Esophagus muscularis mucosa (tissue), 4 donors: ENCODE results near the gene FTCDNL1.

ENCODE experiments used
- CTCF ChIP-seq, 3 experiments: fragments of 200-600 bp in 2 of 3; fragments of 450-650 bp in 1 of 3; sonication (generic) in 2 of 3; IDR thresholded peaks; one replicate each; pipeline ENCODE4 v1.5.1; 2017 to 2019; ENCODE audit warnings: antibody characterized with exemption in 3 of 3, mild to moderate bottlenecking in 2 of 3, moderate library complexity in 1 of 3
- EP300 ChIP-seq: sonication (generic); formaldehyde crosslinking; IDR thresholded peaks from one replicate; pipeline ENCODE4 v1.6.1; 2017; ENCODE audit warnings: antibody characterized with exemption
- POLR2A ChIP-seq: fragments of 450-650 bp; IDR thresholded peaks from one replicate; pipeline ENCODE4 v1.6.1; 2017; ENCODE audit warnings: antibody characterized with exemption, moderate library complexity, mild to moderate bottlenecking, low read depth
- POLR2AphosphoS5 ChIP-seq, 2 donors: sonication (generic); formaldehyde crosslinking; IDR thresholded peaks; one replicate each; pipeline ENCODE4 v1.6.1; 2017; ENCODE audit warnings: antibody characterized with exemption in 2 of 2

GRCh38 chr2:199775267-199775666 lies 75.7 kb downstream of the FTCDNL1 start:
- TF ChIP-seq CTCF (IDR thresholded peaks at IDR 0.05) (no peak), POLR2AphosphoS5 (IDR thresholded peaks at IDR 0.05) (no peak), POLR2A (no peak), EP300 (no peak)
